DOHH2 (cell line): ENCODE data around the gene IL2RA.

Experiments used
- EZH2phosphoT487 ChIP-seq: fragments of 200-600 bp; sonication (generic); IDR thresholded peaks from 2 replicates; pipeline ENCODE4 v1.6.1; 2017; ENCODE audit warnings: borderline replicate concordance, mild to moderate bottlenecking, antibody characterized with exemption, low read length, moderate library complexity, mixed read lengths
- TF ChIP-seq, protein P1 (sequence below): fragments of 200-600 bp; sonication (generic); IDR thresholded peaks from one replicate; pipeline ENCODE4 v1.5.1; 2014; ENCODE audit warnings: antibody characterized with exemption, mild to moderate bottlenecking, low read depth, low read length; ENCODE audit not compliant: poor library complexity, severe bottlenecking

- TF ChIP-seq, protein P1, sequence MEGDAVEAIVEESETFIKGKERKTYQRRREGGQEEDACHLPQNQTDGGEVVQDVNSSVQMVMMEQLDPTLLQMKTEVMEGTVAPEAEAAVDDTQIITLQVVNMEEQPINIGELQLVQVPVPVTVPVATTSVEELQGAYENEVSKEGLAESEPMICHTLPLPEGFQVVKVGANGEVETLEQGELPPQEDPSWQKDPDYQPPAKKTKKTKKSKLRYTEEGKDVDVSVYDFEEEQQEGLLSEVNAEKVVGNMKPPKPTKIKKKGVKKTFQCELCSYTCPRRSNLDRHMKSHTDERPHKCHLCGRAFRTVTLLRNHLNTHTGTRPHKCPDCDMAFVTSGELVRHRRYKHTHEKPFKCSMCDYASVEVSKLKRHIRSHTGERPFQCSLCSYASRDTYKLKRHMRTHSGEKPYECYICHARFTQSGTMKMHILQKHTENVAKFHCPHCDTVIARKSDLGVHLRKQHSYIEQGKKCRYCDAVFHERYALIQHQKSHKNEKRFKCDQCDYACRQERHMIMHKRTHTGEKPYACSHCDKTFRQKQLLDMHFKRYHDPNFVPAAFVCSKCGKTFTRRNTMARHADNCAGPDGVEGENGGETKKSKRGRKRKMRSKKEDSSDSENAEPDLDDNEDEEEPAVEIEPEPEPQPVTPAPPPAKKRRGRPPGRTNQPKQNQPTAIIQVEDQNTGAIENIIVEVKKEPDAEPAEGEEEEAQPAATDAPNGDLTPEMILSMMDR: no peak
- TF ChIP-seq EZH2phosphoT487: no peak
These were observed 45.9 kb upstream of the IL2RA start for GRCh38 chr10:6108072-6108471.
